Measurements from ENCODE around the gene RPRD1B.

RPRD1B gene

GRCh38 chr20:38126146-38126921 lies 92.8 kb downstream of the RPRD1B start:
- DNase-seq, result no peak

- no peak for DNase-seq
Measured at GRCh38 chr20:38126932-38127621, 93.5 kb downstream of the RPRD1B start.

GRCh38 chr20:38127920-38128528 lies 94.5 kb downstream of the RPRD1B start:
- DNase-seq, result no peak

- DNase-seq, result no peak
Measured at GRCh38 chr20:38128691-38129090, 95.1 kb downstream of the RPRD1B start.

GRCh38 chr20:38129248-38129865 lies 95.8 kb downstream of the RPRD1B start:
- DNase-seq, result no peak

- no peak for DNase-seq
Measured at GRCh38 chr20:38129893-38130609, 96.5 kb downstream of the RPRD1B start.

- no peak for DNase-seq
Measured at GRCh38 chr20:38130687-38131587, 97.4 kb downstream of the RPRD1B start.

GRCh38 chr20:38131588-38132121 lies 98.1 kb downstream of the RPRD1B start:
- no peak for DNase-seq

GRCh38 chr20:38132156-38132909 lies 98.8 kb downstream of the RPRD1B start:
- DNase-seq, result no peak

GRCh38 chr20:38132910-38133501 lies 99.5 kb downstream of the RPRD1B start:
- DNase-seq, result no peak

- no peak for DNase-seq
Measured at GRCh38 chr20:38133680-38134426, 100.3 kb downstream of the RPRD1B start.

- no peak for DNase-seq
Measured at GRCh38 chr20:38134427-38135270, 101.1 kb downstream of the RPRD1B start.

GRCh38 chr20:38135271-38135650 lies 101.7 kb downstream of the RPRD1B start:
- DNase-seq, result no peak

GRCh38 chr20:38135651-38136420 lies 102.3 kb downstream of the RPRD1B start:
- no peak for DNase-seq

- no peak for DNase-seq
Measured at GRCh38 chr20:38136421-38137245, 103.1 kb downstream of the RPRD1B start.

GRCh38 chr20:38137441-38138037 lies 104.0 kb downstream of the RPRD1B start:
- DNase-seq, result no peak
